Measurements from ENCODE around the gene FMO2. TPM values are rescaled to one million over a fixed set of nuclear protein-coding genes. Genes with fewer than 3 reads are reported as not detected.

FMO2 gene
- total and polyA plus RNA-seq, 2 of the 8 experiments (the other 6 are each of a cell fraction or from before 2014, with no cell fraction given): not detected

- no peak overlapping the region for H4K5ac ChIP-seq (ENCODE audit: insufficient read length, low read depth, low read length)
- CTCF ChIA-PET (ENCODE audit: partially characterized antibody): interaction anchor here (0.6 to 4.7 kb wide), 61 partner anchors 9 to 544 kb away, joined by 3 to 112 read pairs (median 5); partner anchors contain the start of genes FMO2, FMO3 and FMO4
- no peaks in the 10 kb centered on the region for H3K79me2 ChIP-seq (ENCODE audit: control insufficient read depth in 1 of 2, insufficient read depth in 2 of 2, low read length in 2 of 2)
- DNase-seq (ENCODE audit: low read depth in 1 of 2, low spot score in 2 of 2) (no peak), FAIRE-seq (peak; percentile 91)
- H2BK15ac ChIP-seq (ENCODE audit: low read length): no peak overlapping the region
- no peak overlapping the region for H3K18ac ChIP-seq (ENCODE audit: extremely low read depth, low read length)
- H4K20me1 ChIP-seq (replicated peaks in 1 of 2; ENCODE audit: control insufficient read depth in 1 of 2, insufficient read depth in 2 of 2, low read length in 2 of 2): no peaks in the 10 kb centered on the region
- no peak overlapping the region for H3K4me2 ChIP-seq (ENCODE audit: insufficient read depth in 1 of 2, low read depth in 2 of 2, low read length in 2 of 2)
- no peak overlapping the region for H3K4me3 ChIP-seq (ENCODE audit: extremely low read depth in 1 of 4, insufficient read depth in 2 of 4, low read depth in 3 of 4, low read length in 4 of 4)
- H3K27me3 ChIP-seq (replicated peaks in 1 of 4; ENCODE audit: control insufficient read depth in 3 of 4, extremely low read depth in 1 of 4, insufficient read depth in 3 of 4, low read length in 3 of 4): no peaks in the 10 kb centered on the region
- WGBS, 2 experiments (ENCODE audit: extremely low coverage in 1 of 2, insufficient coverage in 1 of 2, insufficient read length in 1 of 2, insufficient replicate concordance in 2 of 2, low coverage in 1 of 2, low lambda C conversion rate in 2 of 2, missing lambda C conversion rate in 1 of 2): 87% methylated on average over 1 of the region's 1 CpG; no CpG with 5 or more reads in 1 of the 2 experiments
- H2BK120ac ChIP-seq (replicated peaks; ENCODE audit: low read depth, low read length): no peak overlapping the region
- H2BK5ac ChIP-seq (ENCODE audit: low read depth, low read length): no peak overlapping the region
- POLR2A ChIA-PET (ENCODE audit: partially characterized antibody): interaction anchor here (0.6 to 0.9 kb wide), 2 partner anchors 37 to 87 kb away, joined by 3 read pairs; partner anchors contain the start of gene FMO4
- H2BK20ac ChIP-seq (ENCODE audit: low read length): no peak overlapping the region
- no peak overlapping the region for H2BK12ac ChIP-seq (ENCODE audit: low read depth, low read length)
- no peak overlapping the region for H2AFZ ChIP-seq (ENCODE audit: low read length)
- H3K9ac ChIP-seq (replicated peaks in 1 of 4; ENCODE audit: extremely low read depth in 1 of 4, low read depth in 3 of 4, low read length in 3 of 4): no peak overlapping the region
- peaks cover 2 to 6% (median 6%) of the 10 kb centered on the region in 4 experiments; a peak in 5 of 7 replicates for H3K4me1 ChIP-seq (replicated peaks in 1 of 4; ENCODE audit: control insufficient read depth in 3 of 4, insufficient read depth in 4 of 4, low read length in 3 of 4)
- H3K23me2 ChIP-seq (ENCODE audit: low read depth, low read length): no peaks in the 10 kb centered on the region
- no peak overlapping the region for H3K56ac ChIP-seq (replicated peaks; ENCODE audit: insufficient read length, low read depth, low read length)
- H3K23ac ChIP-seq (ENCODE audit: insufficient read length): no peak overlapping the region
- no peaks in the 10 kb centered on the region for H3K79me1 ChIP-seq (ENCODE audit: low read depth, low read length)
- H3K36me3 ChIP-seq (ENCODE audit: control insufficient read depth in 2 of 4, insufficient read depth in 4 of 4, low read length in 3 of 4): no peaks in the 10 kb centered on the region
- H2AK5ac ChIP-seq (ENCODE audit: low read depth, low read length): no peak overlapping the region
- no peak overlapping the region for H3K14ac ChIP-seq (ENCODE audit: insufficient read length)
- H4K91ac ChIP-seq (replicated peaks; ENCODE audit: insufficient read length, low read length): no peak overlapping the region
- TF ChIP-seq YY1 (IDR thresholded peaks at IDR 0.05; ENCODE audit: low read depth, low read length) (0 out of 2 replicates have a peak, but pooled peaks have one; percentile 18), SP1 (IDR thresholded peaks at IDR 0.05; ENCODE audit: low read depth, low read length) (no peak), MAFK (IDR thresholded peaks at IDR 0.05; ENCODE audit: low read depth, low read length) (peak; percentile 12; the same call in 1 of the 2 replicates), TEAD4 (IDR thresholded peaks at IDR 0.05; ENCODE audit: low read depth, low read length) (0 out of 2 replicates have a peak, but pooled peaks have one; percentile 24), CTCF (IDR thresholded peaks at IDR 0.05; ENCODE audit: control extremely low read depth in 1 of 3, insufficient read depth in 1 of 3, low read depth in 1 of 3, low read length in 3 of 3) (peak in 2 of 3 experiments; percentile 85 to 93; a peak in 3 of 4 replicates), RAD21 (IDR thresholded peaks at IDR 0.05 in 1 of 2, conservative IDR thresholded peaks at IDR 0.05 in 1 of 2; ENCODE audit: low read depth in 2 of 2, low read length in 2 of 2) (peak; percentile 99)
- no peaks in the 10 kb centered on the region for H3K9me3 ChIP-seq (ENCODE audit: insufficient read depth in 2 of 2, low read depth in 1 of 2, low read length in 1 of 2)
- no peak overlapping the region for H4K8ac ChIP-seq (ENCODE audit: extremely low read depth, insufficient read depth, low read length)
- H3K4ac ChIP-seq (replicated peaks; ENCODE audit: insufficient read length, low read depth, low read length): no peak overlapping the region
- no peak overlapping the region for H3K27ac ChIP-seq (ENCODE audit: low read depth, low read length)
Measured at GRCh38 chr1:171226747-171227370, 41.8 kb downstream of the FMO2 start.

All from H1 (cell line).